Ishikawa (cell line): ENCODE results near the gene RAB11FIP4.

Experiments used
- CREB1 ChIP-seq: IDR thresholded peaks from 2 replicates; pipeline ENCODE4 v1.6.1; 2012; ENCODE audit warnings: low read depth
- MAX ChIP-seq: IDR thresholded peaks from 2 replicates; pipeline ENCODE4 v1.6.1; 2012
- TAF1 ChIP-seq: IDR thresholded peaks from 2 replicates; pipeline ENCODE4 v1.6.1; 2012; ENCODE audit warnings: low read depth, mild to moderate bottlenecking
- TCF12 ChIP-seq: IDR thresholded peaks from 2 replicates; pipeline ENCODE4 v1.6.1; 2012; ENCODE audit warnings: low read depth
- TEAD4 ChIP-seq: IDR thresholded peaks from 2 replicates; pipeline ENCODE4 v1.6.1; 2012
- USF1 ChIP-seq: IDR thresholded peaks from 2 replicates; pipeline ENCODE4 v1.6.1; 2012
- YY1 ChIP-seq: IDR thresholded peaks from 2 replicates; pipeline ENCODE4 v1.6.1; 2012; ENCODE audit warnings: low read depth
- TF ChIP-seq, protein P1 (sequence below): IDR thresholded peaks from 2 replicates; pipeline ENCODE4 v1.6.1; 2012; ENCODE audit warnings: low read depth, mild to moderate bottlenecking

DNA sequence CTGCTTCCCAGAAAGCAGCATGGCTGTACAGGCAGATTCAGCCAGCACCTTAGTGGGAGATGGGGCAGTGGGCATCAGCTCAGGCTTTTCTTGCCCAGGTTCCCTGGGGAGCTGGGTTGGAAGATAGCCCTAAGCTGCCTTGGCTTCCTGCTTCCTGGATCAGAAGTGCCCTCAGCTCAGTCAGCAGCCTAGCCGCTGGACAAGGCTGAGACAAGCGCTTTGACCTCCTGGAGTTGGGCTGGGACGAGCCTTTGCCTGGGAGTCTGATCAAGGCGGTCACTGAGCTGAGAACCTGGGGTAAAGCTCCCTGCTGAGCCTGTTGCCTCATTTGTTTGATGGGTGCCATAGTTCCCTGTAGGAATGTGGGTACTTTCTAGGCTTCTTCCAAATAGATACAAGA, 190.0 kb downstream of the RAB11FIP4 start:
- TF ChIP-seq TAF1 (no peak), YY1 (no peak), CREB1 (no peak), TCF12 (no peak), MAX (no peak), USF1 (no peak), TEAD4 (no peak)
- TF ChIP-seq, protein P1, sequence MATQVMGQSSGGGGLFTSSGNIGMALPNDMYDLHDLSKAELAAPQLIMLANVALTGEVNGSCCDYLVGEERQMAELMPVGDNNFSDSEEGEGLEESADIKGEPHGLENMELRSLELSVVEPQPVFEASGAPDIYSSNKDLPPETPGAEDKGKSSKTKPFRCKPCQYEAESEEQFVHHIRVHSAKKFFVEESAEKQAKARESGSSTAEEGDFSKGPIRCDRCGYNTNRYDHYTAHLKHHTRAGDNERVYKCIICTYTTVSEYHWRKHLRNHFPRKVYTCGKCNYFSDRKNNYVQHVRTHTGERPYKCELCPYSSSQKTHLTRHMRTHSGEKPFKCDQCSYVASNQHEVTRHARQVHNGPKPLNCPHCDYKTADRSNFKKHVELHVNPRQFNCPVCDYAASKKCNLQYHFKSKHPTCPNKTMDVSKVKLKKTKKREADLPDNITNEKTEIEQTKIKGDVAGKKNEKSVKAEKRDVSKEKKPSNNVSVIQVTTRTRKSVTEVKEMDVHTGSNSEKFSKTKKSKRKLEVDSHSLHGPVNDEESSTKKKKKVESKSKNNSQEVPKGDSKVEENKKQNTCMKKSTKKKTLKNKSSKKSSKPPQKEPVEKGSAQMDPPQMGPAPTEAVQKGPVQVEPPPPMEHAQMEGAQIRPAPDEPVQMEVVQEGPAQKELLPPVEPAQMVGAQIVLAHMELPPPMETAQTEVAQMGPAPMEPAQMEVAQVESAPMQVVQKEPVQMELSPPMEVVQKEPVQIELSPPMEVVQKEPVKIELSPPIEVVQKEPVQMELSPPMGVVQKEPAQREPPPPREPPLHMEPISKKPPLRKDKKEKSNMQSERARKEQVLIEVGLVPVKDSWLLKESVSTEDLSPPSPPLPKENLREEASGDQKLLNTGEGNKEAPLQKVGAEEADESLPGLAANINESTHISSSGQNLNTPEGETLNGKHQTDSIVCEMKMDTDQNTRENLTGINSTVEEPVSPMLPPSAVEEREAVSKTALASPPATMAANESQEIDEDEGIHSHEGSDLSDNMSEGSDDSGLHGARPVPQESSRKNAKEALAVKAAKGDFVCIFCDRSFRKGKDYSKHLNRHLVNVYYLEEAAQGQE: no peak
